C4-2B (cell line): Measurements from ENCODE around the gene SCMH1.

Source experiments
- H3K27ac ChIP-seq: fragments of 450-650 bp; 2 replicates; pipeline ENCODE4 v1.5.1; 2017
- CTCF ChIP-seq: fragments of 450-650 bp; conservative IDR thresholded peaks from 2 replicates; pipeline ENCODE4 v1.5.1; 2017; ENCODE audit warnings: mild to moderate bottlenecking
- ZFX ChIP-seq: fragments of 450-650 bp; IDR thresholded peaks from 2 replicates; pipeline ENCODE4 v1.6.1; 2017

Gene SCMH1

GRCh38 chr1:40981691-40982448 lies 260.2 kb downstream of the SCMH1 start:
- TF ChIP-seq CTCF: no peak
- TF ChIP-seq ZFX: no peak
- H3K27ac ChIP-seq: no peak overlapping the region

GRCh38 chr1:40980453-40981121 lies 261.5 kb downstream of the SCMH1 start:
- TF ChIP-seq CTCF: no peak
- TF ChIP-seq ZFX: peak; percentile 76
- H3K27ac ChIP-seq: peak overlapping the region; percentile 98

- TF ChIP-seq ZFX (peak; percentile 93), CTCF (no peak)
- peak overlapping the region; percentile 98 for H3K27ac ChIP-seq
Measured at GRCh38 chr1:40980068-40980452, 262.0 kb downstream of the SCMH1 start.

GRCh38 chr1:40979241-40980067 lies 262.7 kb downstream of the SCMH1 start, which contains the start of gene CTPS1:
Gene CTPS1 (plus strand): TSS chr1:40979696. CDS start chr1:40983291, 3,595 bp downstream.
- TF ChIP-seq ZFX: no peak
- peak; percentile 44 for TF ChIP-seq CTCF
- peak within 1 kb of the TSS; percentile 98 for H3K27ac ChIP-seq

- no peak for TF ChIP-seq ZFX
- no peak for TF ChIP-seq CTCF
- H3K27ac ChIP-seq: peak overlapping the region; percentile 98
Measured at GRCh38 chr1:40978886-40979240, 263.2 kb downstream of the SCMH1 start.

GRCh38 chr1:40977716-40978115 lies 264.4 kb downstream of the SCMH1 start:
- no peak overlapping the region for H3K27ac ChIP-seq
- TF ChIP-seq ZFX: no peak
- no peak for TF ChIP-seq CTCF
